NCI-H446 treated with DMSO at 0.1 percent for 48 hours (cell line): Measurements from ENCODE around the gene TAGLN.
"Not testable (repeated sequence)": the region's sequence is repeated elsewhere in the genome, so short reads cannot be mapped to it uniquely, and the experiment has no call there.

Experiments
- DNase-seq: peaks from one replicate; lab custom pipeline; 2025; lab: John Stamatoyannopoulos, UW

Gene TAGLN

DNA sequence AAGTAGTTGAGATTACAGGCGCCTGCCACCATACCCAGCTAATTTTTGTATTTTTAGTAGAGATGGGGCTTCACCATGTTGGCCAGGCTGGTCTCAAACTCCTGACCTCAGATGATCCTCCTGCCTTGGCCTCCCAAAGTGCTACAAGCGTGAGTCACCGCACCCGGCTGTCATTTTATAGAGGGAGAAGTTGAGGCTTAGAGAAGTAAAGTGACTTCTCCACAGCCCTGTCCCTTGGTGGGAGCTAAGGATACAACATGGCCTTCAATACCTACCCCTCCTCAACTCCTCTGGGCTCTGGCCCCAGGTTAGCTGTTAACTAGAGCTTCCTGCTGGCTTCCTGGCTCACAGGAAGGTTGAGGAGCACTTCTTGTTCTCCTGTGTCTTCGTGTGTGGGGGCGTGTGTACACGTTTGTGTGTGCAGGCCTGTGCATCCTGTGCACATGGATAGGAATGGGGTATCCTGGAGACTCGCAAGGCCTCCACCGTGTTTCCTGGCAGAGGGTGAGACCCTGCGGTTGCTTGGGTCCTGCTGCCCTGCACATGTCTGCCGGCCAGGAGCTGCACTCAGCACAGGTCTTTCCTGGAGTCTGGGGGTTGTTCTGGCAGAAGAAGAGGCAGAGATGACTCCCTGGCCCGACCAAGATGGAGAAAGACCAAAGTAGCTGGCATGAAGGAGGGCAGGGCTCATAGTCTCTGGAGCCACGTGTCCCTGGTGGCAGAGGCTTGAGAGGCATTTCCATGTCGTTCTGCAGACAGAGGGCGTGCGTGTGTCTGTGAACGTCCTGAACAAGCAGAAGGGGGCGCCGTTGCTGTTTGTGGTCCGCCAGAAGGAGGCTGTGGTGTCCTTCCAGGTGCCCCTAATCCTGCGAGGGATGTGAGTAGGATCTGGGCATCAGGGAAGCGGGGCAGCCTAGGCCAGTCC lies 18.2 kb upstream of the TAGLN start:
- DNase-seq, result no peak

- DNase-seq, result no peak
Measured at GRCh38 chr11:117181586-117182550, 17.3 kb upstream of the TAGLN start.

GRCh38 chr11:117182551-117182935 lies 16.6 kb upstream of the TAGLN start:
- DNase-seq, result no peak

DNA sequence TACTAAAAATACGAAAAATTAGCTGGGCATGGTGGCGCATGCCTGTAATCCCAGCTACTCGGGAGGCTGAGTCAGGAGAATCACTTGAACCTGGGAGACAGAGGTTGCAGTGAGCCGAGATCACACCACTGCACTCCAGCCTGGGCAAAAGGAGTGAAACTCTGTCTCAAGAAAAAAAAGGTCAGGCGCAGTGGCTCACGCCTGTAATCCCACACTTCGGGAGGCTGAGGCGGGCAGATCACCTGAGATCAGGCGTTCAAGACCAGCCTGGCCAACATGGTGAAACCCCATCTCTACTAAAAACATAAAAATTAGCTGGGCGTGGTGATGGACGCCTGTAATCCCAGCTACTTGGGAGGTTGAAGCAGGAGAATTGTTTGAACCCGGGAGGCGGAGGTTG lies 16.0 kb upstream of the TAGLN start:
- DNase-seq, result not testable (repeated sequence)

DNA sequence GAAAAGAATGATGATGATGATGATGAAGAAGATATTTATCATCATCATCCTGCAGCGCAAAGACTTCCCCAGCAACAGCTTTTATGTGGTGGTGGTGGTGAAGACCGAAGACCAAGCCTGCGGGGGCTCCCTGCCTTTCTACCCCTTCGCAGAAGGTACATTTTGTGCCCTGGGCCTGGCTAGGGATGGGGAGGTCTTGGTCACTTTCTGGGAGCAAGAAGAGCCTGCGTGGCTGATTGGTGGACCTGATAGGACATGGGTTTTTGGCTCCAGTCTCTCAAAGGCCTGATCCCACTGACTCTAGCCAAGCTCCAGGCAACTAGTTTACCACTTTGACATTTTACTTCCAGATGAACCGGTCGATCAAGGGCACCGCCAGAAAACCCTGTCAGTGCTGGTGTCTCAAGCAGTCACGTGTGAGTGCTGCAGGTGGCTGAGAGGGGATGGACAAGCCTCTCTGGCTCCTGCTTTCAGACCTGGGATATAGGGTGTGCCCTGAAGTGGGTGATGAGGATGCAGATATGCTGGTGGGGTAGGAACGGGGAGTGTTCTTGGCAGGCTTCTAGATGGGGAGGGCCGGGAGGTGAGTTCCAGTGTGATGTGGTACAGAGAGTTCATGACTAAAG lies 15.3 kb upstream of the TAGLN start:
- no peak for DNase-seq

- no peak for DNase-seq
Measured at GRCh38 chr11:117185736-117186430, 13.3 kb upstream of the TAGLN start.

DNA sequence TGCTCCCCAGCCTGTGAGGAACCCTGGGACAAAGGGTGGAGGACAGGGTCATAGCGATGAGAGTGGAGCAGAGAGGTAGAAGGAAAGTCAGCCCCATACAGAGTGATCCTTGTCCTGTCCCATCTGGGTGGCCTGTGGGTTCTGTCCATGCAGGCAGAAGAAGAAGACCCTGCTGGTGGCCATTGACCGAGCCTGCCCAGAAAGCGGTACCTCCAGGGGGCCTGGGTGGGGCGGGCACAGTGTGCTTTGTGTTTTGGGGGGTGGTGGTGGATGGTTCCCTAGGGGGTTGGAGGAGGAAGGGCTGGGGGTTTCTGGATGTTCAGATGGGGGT lies 12.8 kb upstream of the TAGLN start:
- no peak for DNase-seq

DNA sequence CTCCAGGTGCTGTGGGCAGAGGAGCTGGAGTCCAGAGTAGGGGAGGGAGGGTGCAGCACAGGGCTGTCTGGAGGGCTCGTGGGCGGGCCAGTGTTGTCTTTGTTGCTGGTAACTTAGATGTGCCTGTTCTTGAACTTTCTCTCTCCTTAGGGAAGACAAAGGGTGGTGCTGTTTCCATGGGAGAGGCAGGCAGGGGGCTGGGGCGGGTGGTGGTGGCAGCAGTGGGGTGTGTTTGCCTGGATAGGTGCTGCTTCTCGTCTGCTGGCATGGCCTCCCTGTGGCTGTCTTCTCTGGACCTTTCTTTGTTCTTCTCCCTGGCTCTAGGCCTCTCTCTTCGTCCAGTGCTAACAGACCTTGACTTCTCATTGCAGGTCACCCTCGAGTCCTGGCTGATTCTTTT lies 12.2 kb upstream of the TAGLN start:
- no peak for DNase-seq

- DNase-seq, result no peak
Measured at GRCh38 chr11:117187428-117187798, 11.8 kb upstream of the TAGLN start.

- no peak for DNase-seq
Measured at GRCh38 chr11:117187799-117188481, 11.2 kb upstream of the TAGLN start.

- DNase-seq, result no peak
Measured at GRCh38 chr11:117188620-117189081, 10.5 kb upstream of the TAGLN start.

GRCh38 chr11:117189191-117189940 lies 9.8 kb upstream of the TAGLN start:
- no peak for DNase-seq

DNA sequence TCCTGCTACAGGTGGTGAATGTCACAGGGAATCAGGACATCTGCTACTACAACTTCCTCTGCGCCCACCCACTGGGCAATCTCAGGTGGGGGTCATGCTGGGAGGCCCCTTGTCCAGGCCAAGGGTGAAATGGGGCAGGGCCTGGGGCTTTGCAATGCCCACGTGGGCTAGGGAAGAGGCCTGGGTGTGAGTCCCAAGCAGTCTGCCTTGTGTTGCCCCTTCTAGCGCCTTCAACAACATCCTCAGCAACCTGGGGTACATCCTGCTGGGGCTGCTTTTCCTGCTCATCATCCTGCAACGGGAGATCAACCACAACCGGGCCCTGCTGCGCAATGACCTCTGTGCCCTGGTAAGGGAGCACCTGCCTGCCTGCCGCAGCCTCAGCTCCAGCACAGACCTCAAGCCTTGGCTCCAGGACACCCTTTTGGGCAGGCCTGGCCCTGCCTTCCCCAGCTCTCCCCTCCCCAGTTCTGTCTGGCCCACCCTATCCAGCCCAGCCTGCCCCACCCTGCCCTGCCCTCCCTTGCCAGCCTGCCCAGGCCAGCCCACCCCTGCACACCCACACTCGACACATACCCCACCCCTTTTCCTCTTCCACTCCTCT lies 9.1 kb upstream of the TAGLN start:
- DNase-seq, result no peak

DNA sequence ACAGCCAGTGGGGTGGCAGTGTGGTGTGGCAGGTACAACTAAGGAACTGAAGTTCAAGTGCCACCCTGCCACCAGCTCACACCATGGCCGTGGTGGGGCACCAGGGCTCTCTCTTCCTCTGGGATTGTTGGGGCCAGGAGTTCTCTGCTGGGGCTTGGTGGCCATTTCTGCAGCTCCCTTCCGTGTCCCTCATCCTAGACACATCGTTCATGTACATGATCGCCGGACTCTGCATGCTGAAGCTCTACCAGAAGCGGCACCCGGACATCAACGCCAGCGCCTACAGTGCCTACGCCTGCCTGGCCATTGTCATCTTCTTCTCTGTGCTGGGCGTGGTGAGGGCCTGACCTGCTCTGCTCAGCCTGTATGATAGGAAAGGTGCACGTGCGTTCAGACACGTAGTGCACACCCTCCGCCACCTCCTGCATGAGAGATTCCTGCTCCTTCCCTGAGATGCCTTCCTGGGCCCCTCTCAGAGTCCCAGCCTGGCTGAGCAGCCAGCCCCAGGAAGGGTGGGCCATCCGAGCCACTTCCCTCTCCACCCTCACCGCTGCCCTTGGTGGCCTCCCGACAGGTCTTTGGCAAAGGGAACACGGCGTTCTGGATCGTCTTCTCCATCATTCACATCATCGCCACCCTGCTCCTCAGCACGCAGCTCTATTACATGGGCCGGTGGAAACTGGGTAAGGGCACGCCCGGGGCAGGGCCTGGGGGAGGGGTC lies 7.3 kb upstream of the TAGLN start:
- DNase-seq, result no peak

DNA sequence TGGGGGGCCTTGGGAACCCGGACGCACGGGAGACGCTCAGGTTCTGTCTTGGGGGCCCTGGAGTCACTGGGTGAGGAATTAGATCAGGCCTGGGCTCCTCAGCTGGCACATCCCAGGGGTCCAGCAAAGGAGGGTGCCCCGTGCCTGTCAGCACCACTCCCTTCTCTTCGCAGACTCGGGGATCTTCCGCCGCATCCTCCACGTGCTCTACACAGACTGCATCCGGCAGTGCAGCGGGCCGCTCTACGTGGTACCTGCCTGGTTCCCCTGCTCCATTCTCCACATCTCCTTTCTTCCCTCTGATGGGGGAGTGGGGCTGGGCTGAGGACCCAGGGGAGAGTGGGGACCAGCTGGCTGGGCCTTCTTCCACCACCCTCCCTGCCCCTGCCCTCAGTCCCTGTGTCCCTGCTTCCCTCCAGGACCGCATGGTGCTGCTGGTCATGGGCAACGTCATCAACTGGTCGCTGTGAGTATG lies 6.7 kb upstream of the TAGLN start:
- DNase-seq, result no peak

DNA sequence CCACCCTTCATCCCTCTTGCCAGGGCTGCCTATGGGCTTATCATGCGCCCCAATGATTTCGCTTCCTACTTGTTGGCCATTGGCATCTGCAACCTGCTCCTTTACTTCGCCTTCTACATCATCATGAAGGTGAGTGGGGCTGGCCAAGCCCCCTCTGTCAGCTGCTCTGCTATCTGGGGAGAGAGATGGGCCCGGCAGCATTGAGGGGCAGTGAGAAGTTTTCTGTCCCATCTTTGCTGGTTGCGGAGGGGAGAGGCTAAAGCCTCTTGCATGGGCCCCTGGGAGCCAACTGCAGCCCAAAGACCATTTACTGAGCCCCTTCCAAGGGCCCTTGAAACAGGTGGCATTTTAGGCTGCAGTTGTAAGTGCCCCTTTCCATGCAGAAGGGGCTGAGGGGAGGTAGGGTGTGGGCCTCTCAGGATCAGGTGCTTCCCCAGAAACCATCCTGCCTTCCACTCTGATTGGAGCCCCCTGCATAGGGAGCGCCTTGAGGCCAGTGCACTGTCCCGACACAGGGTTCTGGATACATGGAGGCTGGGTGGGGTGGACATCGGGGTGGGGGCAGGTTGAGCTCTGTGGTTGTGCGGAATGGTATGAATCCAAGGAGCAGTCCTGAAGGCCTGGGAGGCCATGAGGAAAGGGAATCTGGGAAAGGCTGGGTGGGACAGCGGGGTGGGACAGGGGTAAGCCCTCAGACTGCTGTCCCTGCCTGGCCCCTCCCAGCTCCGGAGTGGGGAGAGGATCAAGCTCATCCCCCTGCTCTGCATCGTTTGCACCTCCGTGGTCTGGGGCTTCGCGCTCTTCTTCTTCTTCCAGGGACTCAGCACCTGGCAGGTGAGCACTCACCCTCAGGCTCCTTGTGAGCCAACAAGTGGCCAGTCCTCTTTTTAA lies 5.8 kb upstream of the TAGLN start:
- DNase-seq, result no peak

DNA sequence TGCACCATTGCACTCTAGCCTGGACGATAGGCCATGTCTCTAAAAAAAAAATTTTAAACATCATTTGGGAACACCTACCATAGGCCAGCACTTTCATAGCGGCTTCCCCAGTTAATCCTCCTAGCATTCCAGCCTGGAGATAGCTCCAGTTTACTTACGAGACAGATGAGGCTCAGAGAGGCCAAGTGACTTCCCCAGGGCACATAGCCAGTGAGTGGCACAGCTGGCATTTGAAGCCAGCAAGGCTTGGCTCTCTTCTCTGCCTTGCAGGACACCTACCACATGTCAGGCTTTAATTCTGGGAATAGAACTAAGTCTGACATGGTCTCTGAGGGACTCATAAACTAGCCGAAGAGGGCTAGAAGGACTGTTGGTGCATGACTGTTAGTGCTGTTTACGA lies 4.9 kb upstream of the TAGLN start:
- DNase-seq, result no peak

DNA sequence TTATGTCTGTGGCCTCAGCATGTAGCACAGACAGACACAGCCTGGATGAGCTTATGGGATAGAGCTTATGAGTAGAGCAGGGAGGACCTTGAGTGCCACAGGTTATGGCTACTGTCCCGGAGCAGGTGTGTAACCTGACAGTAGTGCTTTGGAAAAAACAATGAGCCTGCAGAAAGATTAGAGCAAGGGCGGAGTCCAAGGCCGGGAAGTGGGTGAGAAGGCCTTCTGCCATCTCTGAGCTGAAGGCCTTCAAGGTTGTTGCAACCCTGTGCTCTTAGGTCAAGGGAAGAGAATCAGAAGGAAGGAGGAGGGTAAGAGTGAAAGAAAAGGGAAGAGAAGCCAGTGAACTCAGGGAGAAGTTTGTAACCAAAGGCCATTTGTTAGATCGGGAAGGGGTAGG lies 3.9 kb upstream of the TAGLN start:
- DNase-seq, result no peak
